Immature natural killer cell (primary cell): ENCODE data around the gene MRPL50. TPM values are rescaled to one million over a fixed set of nuclear protein-coding genes. Genes with fewer than 3 reads are reported as not detected.

Source experiments
- DNase-seq, 3 donors: peaks; one replicate each; pipeline ENCODE4 v3.0.0; 2022; ENCODE audit warnings: mixed read lengths in 1 of 3
- H3K27ac Mint-ChIP-seq, 6 donors: one replicate each; pipeline ENCODE4 v1.8.0; 2020; ENCODE audit warnings: mixed read lengths in 6 of 6, mild to moderate bottlenecking in 5 of 6, inconsistent platforms in 4 of 6, moderate library complexity in 3 of 6
- H3K27me3 Mint-ChIP-seq, 3 donors: one replicate each; pipeline ENCODE4 v1.8.0; 2020 to 2021; ENCODE audit warnings: low read depth in 3 of 3, mild to moderate bottlenecking in 3 of 3, mixed read lengths in 3 of 3, moderate library complexity in 3 of 3, inconsistent platforms in 1 of 3
- H3K36me3 Mint-ChIP-seq, 3 donors: one replicate each; pipeline ENCODE4 v1.8.0; 2020; ENCODE audit warnings: mixed read lengths in 3 of 3, inconsistent platforms in 2 of 3, mild to moderate bottlenecking in 2 of 3
- H3K4me1 Mint-ChIP-seq, 2 donors: one replicate each; pipeline ENCODE4 v1.8.0; 2020; ENCODE audit warnings: inconsistent platforms in 2 of 2, mild to moderate bottlenecking in 2 of 2, mixed read lengths in 2 of 2, moderate library complexity in 1 of 2
- H3K4me3 Mint-ChIP-seq, 5 donors: one replicate each; pipeline ENCODE4 v1.8.0; 2020; ENCODE audit warnings: mild to moderate bottlenecking in 5 of 5, mixed read lengths in 5 of 5, inconsistent platforms in 3 of 5, moderate library complexity in 3 of 5
- H3K9me3 Mint-ChIP-seq, 6 donors: one replicate each; pipeline ENCODE4 v1.8.0; 2020; ENCODE audit warnings: mild to moderate bottlenecking in 6 of 6, mixed read lengths in 6 of 6, inconsistent platforms in 4 of 6, moderate library complexity in 3 of 6
- polyA plus RNA-seq, 3 donors: library from polyadenylated mRNA; unstranded; fragments of 300-500 nt; fragmentation: Illumina TruSeq; gene quantifications; one replicate each; pipeline ENCODE4 v1.2.3, GENCODE V29; 2021

Gene MRPL50
- polyA plus RNA-seq, 3 donors from 2014 or later: 6.8 to 9.1 (median 8.8) TPM

- Mint-ChIP-seq H3K27ac (no peak overlapping the region), H3K9me3 (peaks cover 9 to 19% (median 15%) of the 10 kb centered on the region in 6 donors), H3K4me3 (no peak overlapping the region), H3K27me3 (peaks cover 1 to 14% (median 5%) of the 10 kb centered on the region in 3 donors), H3K4me1 (no peaks in the 10 kb centered on the region), H3K36me3 (peaks cover 5 to 18% (median 10%) of the 10 kb centered on the region in 3 donors)
- no peak for DNase-seq
Measured at GRCh38 chr9:101381833-101382342, 16.5 kb downstream of the MRPL50 start.

GRCh38 chr9:101381118-101381517 lies 17.3 kb downstream of the MRPL50 start:
- Mint-ChIP-seq H3K27ac (no peak overlapping the region), H3K36me3 (peaks cover 5 to 16% (median 10%) of the 10 kb centered on the region in 3 donors), H3K4me1 (no peaks in the 10 kb centered on the region), H3K9me3 (peaks cover 9 to 20% (median 16%) of the 10 kb centered on the region in 6 donors), H3K4me3 (no peak overlapping the region), H3K27me3 (peaks cover 1 to 16% (median 5%) of the 10 kb centered on the region in 3 donors)
- DNase-seq: no peak

- no peak overlapping the region for H3K27ac Mint-ChIP-seq
- DNase-seq: no peak
- no peaks in the 10 kb centered on the region for H3K4me1 Mint-ChIP-seq
- H3K4me3 Mint-ChIP-seq: no peak overlapping the region
- peaks cover 7 to 18% (median 14%) of the 10 kb centered on the region in 6 donors for H3K9me3 Mint-ChIP-seq
- peaks cover 0 to 11% (median 6%) of the 10 kb centered on the region in 3 donors for H3K36me3 Mint-ChIP-seq
- peaks cover 1 to 16% (median 5%) of the 10 kb centered on the region in 3 donors for H3K27me3 Mint-ChIP-seq
Measured at GRCh38 chr9:101380295-101380694, 18.1 kb downstream of the MRPL50 start.

- Mint-ChIP-seq H3K4me3 (no peak overlapping the region), H3K27ac (no peak overlapping the region), H3K4me1 (no peaks in the 10 kb centered on the region), H3K27me3 (peaks cover 3 to 31% (median 5%) of the 10 kb centered on the region in 3 donors), H3K9me3 (peaks cover 2 to 10% (median 8%) of the 10 kb centered on the region in 6 donors), H3K36me3 (no peaks in the 10 kb centered on the region)
- no peak for DNase-seq
Measured at GRCh38 chr9:101376111-101376848, 22.1 kb downstream of the MRPL50 start.

GRCh38 chr9:101375546-101375945 lies 22.9 kb downstream of the MRPL50 start:
- Mint-ChIP-seq H3K4me1 (no peaks in the 10 kb centered on the region), H3K27me3 (peaks cover 2 to 33% (median 3%) of the 10 kb centered on the region in 3 donors), H3K36me3 (no peaks in the 10 kb centered on the region), H3K4me3 (no peak overlapping the region), H3K27ac (no peak overlapping the region), H3K9me3 (peaks cover 2 to 10% (median 8%) of the 10 kb centered on the region in 6 donors)
- DNase-seq: no peak

DNA sequence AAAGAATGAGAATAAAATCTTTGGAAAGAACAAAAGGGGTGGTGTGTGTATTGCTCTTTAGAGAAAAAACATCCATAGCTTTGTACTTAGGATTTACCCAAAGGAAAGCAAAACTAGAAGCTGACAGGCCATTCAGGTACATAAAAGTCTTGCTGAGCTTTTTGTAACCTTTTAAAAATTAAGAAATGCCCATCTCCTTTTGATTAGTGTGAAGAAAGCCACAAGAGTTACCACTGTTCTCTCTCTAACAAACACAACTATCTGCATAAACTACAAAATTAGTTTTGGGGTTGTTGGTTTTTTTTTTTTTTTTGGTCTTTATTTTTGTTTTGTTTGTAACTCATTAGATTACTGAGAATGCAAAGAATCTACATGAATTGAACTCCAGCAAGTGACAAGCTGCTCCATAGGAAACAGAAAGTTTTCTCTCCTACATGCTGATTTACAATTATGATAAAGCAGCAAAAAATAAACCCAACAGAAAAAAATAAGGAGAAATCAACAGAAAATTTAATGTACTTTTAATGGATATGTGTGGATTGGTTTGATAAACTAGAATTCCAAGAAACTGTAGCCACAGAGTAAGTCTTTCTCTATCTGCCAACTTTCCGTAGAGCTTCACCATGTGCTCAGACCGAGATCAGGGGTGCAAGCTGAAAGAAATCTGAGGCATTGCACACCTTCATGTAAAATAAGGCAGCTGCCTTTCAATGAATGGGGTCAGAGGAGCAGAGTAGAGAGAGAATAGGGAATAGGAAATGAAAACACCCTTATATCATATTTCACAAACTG lies 25.9 kb downstream of the MRPL50 start:
- Mint-ChIP-seq H3K27me3 (peaks cover 2 to 26% (median 3%) of the 10 kb centered on the region in 3 donors), H3K4me1 (no peaks in the 10 kb centered on the region), H3K36me3 (no peaks in the 10 kb centered on the region), H3K4me3 (no peak overlapping the region), H3K9me3 (peaks cover under 1 to 8% (median 3%) of the 10 kb centered on the region in 6 donors), H3K27ac (no peak overlapping the region)
- no peak for DNase-seq

DNA sequence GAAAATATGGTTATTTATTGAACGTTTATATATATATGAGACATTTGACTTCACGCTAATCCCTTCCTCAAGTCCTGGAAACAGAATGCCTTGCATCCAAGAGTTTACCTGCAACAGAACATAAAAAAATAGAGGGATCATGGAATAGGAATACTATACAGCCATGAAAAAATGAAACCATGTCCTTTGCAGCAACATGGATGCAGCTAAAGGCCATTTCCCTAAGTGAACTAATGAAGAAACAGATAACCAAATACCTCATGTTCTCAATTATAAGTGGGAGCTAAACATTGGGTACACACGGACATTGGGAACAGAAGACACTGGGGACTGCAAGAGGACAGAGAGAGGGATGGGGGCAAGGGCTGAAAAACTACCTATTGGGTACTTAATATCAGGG lies 26.6 kb downstream of the MRPL50 start:
- DNase-seq: no peak
- peaks cover 0 to 8% (median under 1%) of the 10 kb centered on the region in 6 donors for H3K9me3 Mint-ChIP-seq
- no peak overlapping the region for H3K27ac Mint-ChIP-seq
- no peaks in the 10 kb centered on the region for H3K4me1 Mint-ChIP-seq
- no peak overlapping the region for H3K4me3 Mint-ChIP-seq
- H3K36me3 Mint-ChIP-seq: no peaks in the 10 kb centered on the region
- H3K27me3 Mint-ChIP-seq: peaks cover 2 to 28% (median 2%) of the 10 kb centered on the region in 3 donors

DNA sequence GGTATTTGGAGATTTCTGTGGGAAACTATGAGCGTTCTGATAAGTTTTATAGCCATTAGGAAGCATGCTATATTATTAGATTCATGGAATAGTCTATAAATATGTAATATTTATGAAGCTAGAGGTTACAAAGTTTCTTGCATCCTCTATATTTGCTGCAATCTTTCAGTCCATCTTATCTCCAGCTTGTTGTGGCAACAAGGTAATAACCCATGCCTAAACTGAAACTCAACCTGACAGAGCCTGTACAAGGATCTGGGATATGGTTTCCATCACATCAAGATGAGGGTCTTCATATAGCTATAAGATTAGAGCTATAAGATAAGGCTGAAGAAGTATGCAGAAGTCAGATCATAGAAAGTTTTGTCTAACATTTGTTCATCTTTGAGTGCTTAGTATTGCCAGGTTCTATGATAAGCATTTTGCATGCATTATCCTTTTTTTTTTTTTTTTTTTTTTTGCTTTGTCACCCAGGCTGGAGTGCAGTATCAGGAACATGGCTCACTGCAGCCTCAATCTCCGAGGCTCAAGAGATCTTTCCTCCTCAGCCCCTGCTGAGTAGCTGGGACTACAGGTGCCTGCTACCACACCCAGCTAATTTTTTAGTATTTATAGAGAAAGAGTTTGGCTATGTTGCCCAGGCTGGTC lies 28.4 kb downstream of the MRPL50 start:
- Mint-ChIP-seq H3K4me3 (no peak overlapping the region), H3K27ac (no peak overlapping the region), H3K36me3 (no peaks in the 10 kb centered on the region), H3K4me1 (no peaks in the 10 kb centered on the region), H3K9me3 (peaks cover 0 to 6% (median 0%) of the 10 kb centered on the region in 6 donors), H3K27me3 (peaks cover 2 to 25% (median 2%) of the 10 kb centered on the region in 3 donors)
- no peak for DNase-seq

- H3K9me3 Mint-ChIP-seq: peaks cover 0 to 6% (median 0%) of the 10 kb centered on the region in 6 donors
- DNase-seq: no peak
- no peaks in the 10 kb centered on the region for H3K4me1 Mint-ChIP-seq
- no peak overlapping the region for H3K4me3 Mint-ChIP-seq
- H3K27ac Mint-ChIP-seq: no peak overlapping the region
- H3K36me3 Mint-ChIP-seq: no peaks in the 10 kb centered on the region
- peaks cover 2 to 25% (median 2%) of the 10 kb centered on the region in 3 donors for H3K27me3 Mint-ChIP-seq
Measured at GRCh38 chr9:101369286-101369685, 29.1 kb downstream of the MRPL50 start.

GRCh38 chr9:101367323-101367722 lies 31.1 kb downstream of the MRPL50 start:
- H3K4me1 Mint-ChIP-seq: no peaks in the 10 kb centered on the region
- H3K36me3 Mint-ChIP-seq: no peaks in the 10 kb centered on the region
- no peak for DNase-seq
- H3K9me3 Mint-ChIP-seq: peaks cover 0 to 6% (median 0%) of the 10 kb centered on the region in 6 donors
- no peak overlapping the region for H3K27ac Mint-ChIP-seq
- H3K4me3 Mint-ChIP-seq: no peak overlapping the region
- peaks cover 2 to 22% (median 2%) of the 10 kb centered on the region in 3 donors for H3K27me3 Mint-ChIP-seq

DNA sequence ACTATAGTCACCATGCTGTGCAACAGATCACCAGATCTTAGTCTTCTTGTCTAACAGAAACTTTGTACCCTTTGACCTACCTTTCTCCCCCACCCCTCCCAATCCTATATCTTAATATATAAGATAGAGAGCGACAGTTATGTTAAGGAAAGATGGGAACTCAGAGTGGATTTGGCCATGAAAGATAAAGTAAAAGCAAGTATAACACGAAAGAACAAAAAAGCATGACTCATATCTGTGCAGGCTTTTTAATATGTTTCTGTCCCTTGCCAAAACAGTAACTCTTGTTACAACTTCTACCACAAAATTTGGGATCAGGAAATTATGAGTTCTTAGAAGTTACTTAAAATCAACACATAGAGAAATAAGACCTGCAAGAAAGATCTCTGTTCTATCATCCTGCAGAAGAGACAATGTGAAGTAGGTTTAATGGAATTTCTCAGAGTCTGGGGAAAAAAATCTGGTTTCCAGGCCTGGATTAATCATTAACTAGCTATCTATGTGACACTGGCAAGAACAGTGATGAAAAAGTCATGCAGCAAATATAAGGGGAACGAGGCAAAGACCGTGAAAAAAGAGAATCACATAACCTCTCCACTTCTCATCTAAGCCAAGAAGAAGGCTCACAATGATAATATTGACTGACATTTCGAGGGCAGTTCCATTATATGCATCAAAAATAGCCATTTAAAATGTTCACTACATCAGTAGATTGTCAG lies 32.2 kb downstream of the MRPL50 start:
- H3K27me3 Mint-ChIP-seq: peaks cover 0 to 13% (median 2%) of the 10 kb centered on the region in 3 donors
- H3K9me3 Mint-ChIP-seq: peaks cover 0 to 3% (median 0%) of the 10 kb centered on the region in 6 donors
- no peaks in the 10 kb centered on the region for H3K36me3 Mint-ChIP-seq
- no peak overlapping the region for H3K27ac Mint-ChIP-seq
- no peak overlapping the region for H3K4me3 Mint-ChIP-seq
- no peak for DNase-seq
- H3K4me1 Mint-ChIP-seq: no peaks in the 10 kb centered on the region

GRCh38 chr9:101365181-101365580 lies 33.2 kb downstream of the MRPL50 start:
- H3K27me3 Mint-ChIP-seq: peaks cover 0 to 9% (median 2%) of the 10 kb centered on the region in 3 donors
- no peak for DNase-seq
- H3K9me3 Mint-ChIP-seq: peaks cover 0 to 3% (median 0%) of the 10 kb centered on the region in 6 donors
- H3K36me3 Mint-ChIP-seq: no peaks in the 10 kb centered on the region
- H3K27ac Mint-ChIP-seq: no peak overlapping the region
- H3K4me3 Mint-ChIP-seq: no peak overlapping the region
- H3K4me1 Mint-ChIP-seq: no peaks in the 10 kb centered on the region

DNA sequence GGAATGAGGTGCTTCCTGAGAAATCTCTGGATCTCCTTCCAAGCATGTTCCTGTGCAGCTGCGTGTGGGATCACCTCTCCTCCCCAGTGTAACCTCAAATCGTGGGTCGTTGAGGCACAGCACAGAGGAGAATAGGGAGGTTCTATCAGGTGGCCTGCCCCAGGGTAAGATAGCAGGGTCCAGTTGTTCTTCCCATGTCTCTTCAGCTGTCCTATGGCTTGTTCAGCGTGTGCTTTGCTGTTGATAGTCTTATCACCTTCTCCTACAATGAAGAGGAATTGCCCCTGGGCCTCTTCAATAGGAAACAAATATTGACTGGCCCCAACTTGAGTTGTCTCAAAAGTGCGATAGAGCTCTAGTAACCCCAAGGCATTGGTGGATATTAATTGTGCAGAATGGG lies 36.0 kb downstream of the MRPL50 start:
- H3K27ac Mint-ChIP-seq: no peak overlapping the region
- H3K36me3 Mint-ChIP-seq: no peaks in the 10 kb centered on the region
- no peaks in the 10 kb centered on the region for H3K4me1 Mint-ChIP-seq
- H3K9me3 Mint-ChIP-seq: no peaks in the 10 kb centered on the region
- no peak overlapping the region for H3K4me3 Mint-ChIP-seq
- peaks cover 0 to 6% (median 0%) of the 10 kb centered on the region in 3 donors for H3K27me3 Mint-ChIP-seq
- no peak for DNase-seq
